ENCODE data around the gene GUF1.
"Not testable (repeated sequence)": the region's sequence is repeated elsewhere in the genome, so short reads cannot be mapped to it uniquely, and the experiment has no call there.

The GUF1 gene

DNA sequence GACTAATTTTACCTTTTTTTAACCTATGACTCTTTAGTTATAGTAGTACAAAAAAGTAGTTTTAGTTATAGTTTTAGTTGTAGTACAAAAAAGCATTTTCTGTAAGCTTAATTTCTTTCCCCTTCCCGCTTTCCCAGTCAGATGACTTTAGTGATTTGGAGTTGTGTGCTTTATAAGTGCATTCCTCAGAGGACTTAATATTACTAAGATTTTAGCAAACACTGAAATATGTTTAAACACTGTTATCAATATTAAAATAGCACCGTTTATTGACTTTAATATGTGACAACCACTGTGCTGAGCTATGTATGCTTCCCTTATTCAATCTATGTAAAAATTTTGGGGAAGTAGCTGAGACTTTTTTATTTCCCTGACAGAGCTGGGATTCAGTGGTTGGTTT, 22.8 kb downstream of the GUF1 start:
- DNase-seq: peak in 1 of 4 experiments; percentile 4

- DNase-seq: no peak
Observed at GRCh38 chr4:44704673-44705072, 26.5 kb downstream of the GUF1 start.

- no peak for DNase-seq
Observed at GRCh38 chr4:44713125-44713524, 34.9 kb downstream of the GUF1 start.

- no peak for DNase-seq
Observed at GRCh38 chr4:44716597-44716996, 38.4 kb downstream of the GUF1 start.

DNA sequence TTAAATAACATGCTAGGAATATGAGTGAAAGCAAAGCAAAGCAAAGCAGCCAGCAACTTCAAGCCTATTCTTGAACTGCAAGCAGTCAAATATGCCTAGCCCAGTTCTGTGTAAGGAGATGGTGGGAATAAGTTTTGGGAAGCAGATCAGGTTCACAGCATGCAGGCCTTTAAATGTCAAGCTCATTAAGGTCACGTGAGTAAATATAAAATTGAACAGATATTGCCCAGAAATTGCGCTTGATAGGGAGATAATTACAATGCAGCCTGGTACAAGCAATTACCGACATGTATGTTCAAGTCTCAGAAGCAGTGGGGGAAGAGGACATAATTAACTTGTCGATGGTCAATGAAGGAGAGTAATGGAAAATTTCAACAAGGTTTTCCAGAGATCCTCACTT, 42.2 kb downstream of the GUF1 start:
- no peak for DNase-seq

GRCh38 chr4:44722001-44722400, 43.8 kb downstream of the GUF1 start:
- no peak for DNase-seq

GRCh38 chr4:44725166-44725565, 46.9 kb downstream of the GUF1 start:
- DNase-seq: no peak

DNA sequence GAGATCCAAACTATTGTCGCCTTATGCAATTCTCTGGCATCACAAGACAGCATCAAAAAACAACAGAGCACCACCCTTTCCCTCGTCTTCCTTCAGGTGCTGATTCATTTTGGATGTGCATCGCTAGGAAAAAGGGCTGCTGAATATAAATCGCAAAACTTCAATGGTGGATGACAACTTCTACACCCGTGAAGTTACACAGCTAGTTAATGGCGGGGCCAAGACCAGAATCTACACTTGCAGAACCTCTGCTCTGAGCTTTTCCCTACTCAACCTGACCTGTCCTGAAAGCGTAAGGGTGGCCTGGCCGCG, 47.5 kb downstream of the GUF1 start:
- no peak for DNase-seq

GRCh38 chr4:44726038-44726871, 48.0 kb downstream of the GUF1 start, which contains the start of gene GNPDA2:
TSS of gene GNPDA2 (minus strand) at chr4:44726556. CDS start at chr4:44722207, 4,349 bp downstream.
- DNase-seq: peak; percentile 94 to 97 (median 95)

- no peak for DNase-seq
Observed at GRCh38 chr4:44727471-44727870, 49.3 kb downstream of the GUF1 start.

DNA sequence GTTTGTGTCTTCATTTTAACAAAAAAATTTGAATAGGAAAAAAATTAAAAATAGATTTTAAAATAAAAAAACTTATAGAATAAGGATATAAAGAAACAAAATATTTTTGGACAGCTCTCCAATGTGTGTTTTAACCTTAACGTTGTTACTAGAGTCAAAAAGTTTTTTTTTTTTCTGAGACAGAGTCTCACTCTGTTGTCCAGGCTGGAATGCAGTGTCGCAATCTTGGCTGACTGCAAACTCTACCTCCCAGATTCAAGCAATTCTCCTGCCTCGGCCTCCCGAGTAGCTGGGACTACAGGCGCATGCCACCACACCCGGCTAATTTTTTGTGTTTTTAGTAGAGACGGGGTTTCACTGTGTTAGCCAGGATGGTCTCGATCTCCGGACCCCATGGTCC, 50.5 kb downstream of the GUF1 start:
- not testable (repeated sequence) for DNase-seq

GRCh38 chr4:44736900-44737299, 58.7 kb downstream of the GUF1 start:
- peak in 1 of 4 experiments; percentile 9 for DNase-seq

GRCh38 chr4:44738615-44739014, 60.4 kb downstream of the GUF1 start:
- no peak for DNase-seq

DNA sequence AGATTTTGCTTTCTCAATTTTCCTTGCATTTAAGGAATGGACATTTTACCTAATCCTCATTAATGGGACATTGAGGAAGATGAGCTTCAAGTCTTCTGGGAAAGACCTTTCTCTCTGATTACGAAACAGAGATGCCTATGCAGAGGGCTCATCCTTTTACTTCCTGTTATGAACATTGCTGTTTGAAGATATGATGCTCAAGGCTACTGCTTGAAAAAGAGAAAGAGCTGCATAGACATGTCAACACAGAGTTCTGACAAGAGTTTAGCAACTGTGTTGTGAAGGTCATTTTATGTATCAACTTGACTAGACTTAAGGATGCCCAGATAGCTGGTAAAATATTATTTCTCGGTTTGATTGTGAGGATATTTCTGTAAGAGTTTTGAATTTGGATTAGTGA, 62.0 kb downstream of the GUF1 start:
- no peak for DNase-seq
